OCI-LY7 (cell line): ENCODE measurements around the gene CTBP2. TPM values are rescaled to one million over a fixed set of nuclear protein-coding genes. Genes with fewer than 3 reads are reported as not detected.

Source experiments
- BruUV-seq: library from RNA; stranded (reverse); fragments of 400-500 nt; replicated peaks from 2 replicates; lab custom pipeline; 2021; lab: Mats Ljungman, UMichigan
- CTCF ChIA-PET: fragments of 300-600 bp; sonication (Branson Sonifier 250); formaldehyde crosslinking; loops from one replicate; lab custom pipeline; 2022; ENCODE audit warnings: antibody characterized with exemption; ENCODE audit not compliant: unreplicated experiment; lab: Charles Lee
- POLR2A ChIA-PET: fragments of 300-600 bp; sonication (Branson Sonifier 250); formaldehyde crosslinking; loops from one replicate; lab custom pipeline; 2022; ENCODE audit warnings: antibody characterized with exemption; lab: Charles Lee
- DNase-seq: peaks from one replicate; pipeline ENCODE4 v3.0.0-alpha.2; 2015; ENCODE audit warnings: low spot score
- H2AFZ ChIP-seq: fragments of 200-600 bp; sonication (generic), shearing (Covaris generic); 2 replicates; pipeline ENCODE4 v1.6.1; 2014; ENCODE audit warnings: mild to moderate bottlenecking, antibody characterized with exemption, low read length, moderate library complexity
- H3K27ac ChIP-seq: fragments of 200-600 bp; sonication (generic); 2 replicates; pipeline ENCODE4 v1.5.1; 2014; ENCODE audit warnings: mixed run types, low read depth, mild to moderate bottlenecking, moderate library complexity, low read length, inconsistent platforms; ENCODE audit not compliant: poor library complexity, severe bottlenecking
- H3K36me3 ChIP-seq: fragments of 200-600 bp; sonication (generic); 2 replicates; pipeline ENCODE4 v1.6.1; 2014; ENCODE audit warnings: mild to moderate bottlenecking, antibody characterized with exemption, low read length, moderate library complexity, mixed read lengths; ENCODE audit not compliant: insufficient read depth
- H3K4me1 ChIP-seq: fragments of 200-600 bp; sonication (generic); 2 replicates; pipeline ENCODE4 v1.5.1; 2014; ENCODE audit warnings: mild to moderate bottlenecking, low read length; ENCODE audit not compliant: insufficient read depth, poor library complexity, severe bottlenecking
- H3K4me2 ChIP-seq: fragments of 200-600 bp; sonication (generic); 2 replicates; pipeline ENCODE4 v1.6.1; 2014; ENCODE audit warnings: mild to moderate bottlenecking, low read length
- H3K4me3 ChIP-seq: fragments of 200-600 bp; sonication (generic); 2 replicates; pipeline ENCODE4 v1.5.1; 2014; ENCODE audit warnings: mild to moderate bottlenecking, low read depth, low read length; ENCODE audit not compliant: poor library complexity, severe bottlenecking
- H3K79me2 ChIP-seq: fragments of 200-600 bp; sonication (generic); 2 replicates; pipeline ENCODE4 v1.6.1; 2016; ENCODE audit warnings: low read depth, mild to moderate bottlenecking, low read length, moderate library complexity, mixed read lengths; ENCODE audit not compliant: insufficient read depth
- H3K9me2 ChIP-seq: fragments of 200-600 bp; sonication (generic); 2 replicates; pipeline ENCODE4 v1.6.1; 2016; ENCODE audit warnings: mild to moderate bottlenecking, low read length, mixed read lengths; ENCODE audit not compliant: insufficient read depth
- H3K9me3 ChIP-seq: fragments of 200-600 bp; sonication (generic); 2 replicates; pipeline ENCODE4 v1.6.1; 2014; ENCODE audit warnings: mild to moderate bottlenecking, mixed run types, low read length, mixed read lengths
- H4K20me1 ChIP-seq: fragments of 200-600 bp; sonication (generic); 2 replicates; pipeline ENCODE4 v1.6.1; 2014; ENCODE audit warnings: mild to moderate bottlenecking, antibody characterized with exemption, low read length, moderate library complexity, mixed read lengths; ENCODE audit not compliant: insufficient read depth
- CTCF ChIP-seq: fragments of 200-600 bp; sonication (generic); conservative IDR thresholded peaks from 2 replicates; pipeline ENCODE4 v1.5.1; 2014; ENCODE audit warnings: mild to moderate bottlenecking, antibody characterized with exemption, low read length, moderate library complexity, mixed read lengths
- EZH2phosphoT487 ChIP-seq: fragments of 200-600 bp; sonication (generic); IDR thresholded peaks from 2 replicates; pipeline ENCODE4 v1.6.1; 2018; ENCODE audit warnings: low read depth, borderline replicate concordance, mild to moderate bottlenecking, mixed run types, antibody characterized with exemption, low read length, moderate library complexity, mixed read lengths
- intact Hi-C: fragments of 100-400 bp; cut with micrococcal nuclease; formaldehyde crosslinking; loops from one replicate; pipeline ENCODE4 v1.10.0; 2022; ENCODE audit not compliant: unreplicated experiment
- total RNA-seq, 2 experiments: library from RNA; depleted of rRNA in 1 of 2; stranded (reverse); fragments of >200 nt in 1 of 2; shearing (Covaris generic) in 1 of 2; gene quantifications; 2 replicates each; pipeline ENCODE4 v1.2.3, GENCODE V29; 2014 to 2022

CTBP2 gene
- total RNA-seq, 2 experiments from 2014 or later: not detected

DNA sequence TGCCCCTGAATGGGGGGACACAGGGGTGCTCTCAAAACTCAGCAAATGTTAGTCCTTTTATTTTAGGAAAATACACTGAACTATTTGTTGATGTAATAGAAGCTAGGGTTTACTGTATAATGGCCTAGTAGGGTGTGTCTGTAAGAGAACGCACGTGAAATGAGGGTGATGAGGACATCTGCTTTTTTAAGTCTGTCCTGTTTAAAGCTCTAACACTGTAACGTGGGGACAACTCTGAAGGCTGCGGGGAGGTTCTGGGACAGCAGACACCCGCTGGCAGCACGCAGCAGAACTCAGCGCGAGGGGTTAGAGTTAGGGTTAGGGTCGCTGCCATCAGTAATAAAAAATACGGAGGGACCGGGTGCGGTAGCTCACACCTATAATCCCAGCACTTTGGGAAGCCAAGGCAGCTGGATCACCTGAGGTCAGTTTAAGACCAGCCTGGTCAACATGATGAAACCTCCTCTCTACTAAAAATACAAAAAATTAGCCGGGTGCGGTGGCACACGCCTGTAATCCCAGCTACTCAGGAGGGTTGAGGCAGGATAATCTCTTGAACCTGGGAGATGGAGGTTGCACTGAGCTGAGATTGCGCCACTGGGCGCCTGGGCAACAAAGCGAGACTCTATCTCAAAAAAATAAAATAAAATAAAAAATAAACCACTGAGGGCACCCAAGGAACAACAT is 98.0 kb downstream of the CTBP2 start:
- peaks cover 66% of the 10 kb centered on the region for H3K4me1 ChIP-seq
- peak overlapping the region; percentile 76 for H3K4me2 ChIP-seq
- intact Hi-C loops: loop anchor here (5.0 to 10.0 kb wide), 2 partner anchors 530 to 662 kb away; no protein-coding TSS in a partner anchor
- POLR2A ChIA-PET: interaction anchor here (1.0 kb wide), 1 partner anchor 75 kb away, joined by 4 read pairs; no protein-coding TSS in a partner anchor
- no TSS peak for BruUV-seq
- H4K20me1 ChIP-seq: no peaks in the 10 kb centered on the region
- peak overlapping the region; percentile 37 for H3K4me3 ChIP-seq
- CTCF ChIA-PET: interaction anchor here (0.5 to 1.5 kb wide), 2 partner anchors 52 to 70 kb away, joined by 4 to 7 read pairs; no protein-coding TSS in a partner anchor
- no peak for TF ChIP-seq EZH2phosphoT487
- TF ChIP-seq CTCF: no peak
- no peaks in the 10 kb centered on the region for H3K9me2 ChIP-seq
- H3K9me3 ChIP-seq: no peaks in the 10 kb centered on the region
- H2AFZ ChIP-seq: peak overlapping the region; percentile 50; the same call in 1 of the 2 replicates
- DNase-seq: no peak
- no peaks in the 10 kb centered on the region for H3K36me3 ChIP-seq
- H3K79me2 ChIP-seq: no peaks in the 10 kb centered on the region
- H3K27ac ChIP-seq: peak overlapping the region; percentile 8

DNA sequence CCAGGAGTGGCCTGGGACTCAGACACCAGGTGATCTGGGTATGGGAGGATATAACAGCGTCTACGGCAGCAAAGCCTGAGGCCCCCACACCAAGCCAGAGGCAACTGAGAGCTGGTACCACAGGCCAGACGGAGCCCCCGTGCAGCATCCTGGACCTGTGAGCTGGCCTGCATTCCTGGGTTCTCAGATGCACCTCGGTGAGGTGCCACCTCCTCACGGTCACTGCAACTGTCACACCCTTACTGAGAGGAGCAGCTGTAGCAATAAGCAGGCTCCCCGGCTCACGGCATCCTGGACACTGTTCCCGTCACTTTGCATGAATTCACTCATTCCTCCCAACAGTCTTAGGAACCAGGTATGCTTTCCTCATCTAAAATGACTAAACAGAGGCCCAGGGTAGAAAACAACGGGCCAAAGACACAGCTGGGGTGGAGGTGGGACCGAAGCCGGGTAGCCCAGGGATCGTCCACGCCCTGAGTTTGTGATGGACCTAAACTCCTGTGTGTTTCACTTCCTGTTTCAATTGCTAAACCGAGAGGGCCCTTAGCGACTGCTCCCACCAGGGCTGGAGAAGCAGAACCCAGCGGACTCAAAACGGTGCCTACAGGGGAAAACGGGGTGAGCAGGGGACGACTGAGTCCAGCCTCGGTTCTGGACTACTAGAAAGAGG is 98.7 kb downstream of the CTBP2 start:
- BruUV-seq: no TSS peak
- H3K4me2 ChIP-seq: peak overlapping the region; percentile 76
- H3K79me2 ChIP-seq: no peaks in the 10 kb centered on the region
- CTCF ChIA-PET: interaction anchor here (0.5 to 1.5 kb wide), 3 partner anchors 22 to 69 kb away, joined by 3 to 7 read pairs (median 4); no protein-coding TSS in a partner anchor
- POLR2A ChIA-PET: interaction anchor here (1.0 kb wide), 1 partner anchor 74 kb away, joined by 4 read pairs; no protein-coding TSS in a partner anchor
- no peaks in the 10 kb centered on the region for H3K9me2 ChIP-seq
- H2AFZ ChIP-seq: peak overlapping the region; percentile 50
- peak overlapping the region; percentile 8 for H3K27ac ChIP-seq
- H3K9me3 ChIP-seq: no peaks in the 10 kb centered on the region
- H3K4me3 ChIP-seq: peak overlapping the region; percentile 37
- no peaks in the 10 kb centered on the region for H3K36me3 ChIP-seq
- H4K20me1 ChIP-seq: no peaks in the 10 kb centered on the region
- intact Hi-C loops: loop anchor here (1.0 to 10.0 kb wide), 3 partner anchors 69 to 663 kb away; no protein-coding TSS in a partner anchor
- H3K4me1 ChIP-seq: peaks cover 68% of the 10 kb centered on the region
- DNase-seq: peak; percentile 64
- TF ChIP-seq CTCF (no peak), EZH2phosphoT487 (no peak)
